SK-N-SH (cell line): ENCODE measurements around the gene ZNF597.

Experiments
- CTCF ChIP-seq: fragments of 200-600 bp; sonication (generic); IDR thresholded peaks from 2 replicates; pipeline ENCODE4 v1.6.1; 2017; ENCODE audit warnings: antibody characterized with exemption, mild to moderate bottlenecking, moderate library complexity
- EZH2phosphoT487 ChIP-seq: fragments of 200-600 bp; sonication (generic); IDR thresholded peaks from 2 replicates; pipeline ENCODE4 v1.6.1; 2017; ENCODE audit warnings: low read depth, mixed run types, mild to moderate bottlenecking, antibody characterized with exemption, moderate library complexity, borderline replicate concordance
- FOSL2 ChIP-seq: IDR thresholded peaks from 2 replicates; pipeline ENCODE4 v1.4.0; 2012; ENCODE audit warnings: low read depth, mild to moderate bottlenecking, moderate library complexity, borderline replicate concordance
- GABPA ChIP-seq: IDR thresholded peaks from 2 replicates; pipeline ENCODE4 v1.4.0; 2012; ENCODE audit warnings: low read depth, mild to moderate bottlenecking
- SMC3 ChIP-seq: IDR thresholded peaks from 2 replicates; pipeline ENCODE4 v1.6.1; 2012; ENCODE audit warnings: low read depth, low read length, improper control_type of control experiment
- TCF12 ChIP-seq: IDR thresholded peaks from 2 replicates; pipeline ENCODE4 v1.4.0; 2012
- TEAD4 ChIP-seq: IDR thresholded peaks from 2 replicates; pipeline ENCODE4 v1.4.0; 2012; ENCODE audit warnings: mild to moderate bottlenecking, borderline replicate concordance; ENCODE audit not compliant: insufficient read depth
- YY1 ChIP-seq: IDR thresholded peaks from 2 replicates; pipeline ENCODE4 v1.4.0; 2012; ENCODE audit warnings: low read depth, mild to moderate bottlenecking

- TF ChIP-seq SMC3 (no peak), CTCF (no peak), EZH2phosphoT487 (no peak), TCF12 (no peak), FOSL2 (no peak), GABPA (no peak), YY1 (no peak), TEAD4 (no peak)
Measured at GRCh38 chr16:3459401-3460090, 16.2 kb upstream of the ZNF597 start.
